Testis (tissue), 2 donors: ENCODE results near the gene PRKG2.

ENCODE experiments used
- CTCF ChIP-seq, 3 experiments: fragments of 450-650 bp in 2 of 3; fragments of 200-600 bp in 1 of 3; sonication (generic) in 1 of 3; IDR thresholded peaks; one replicate each; pipeline ENCODE4 v1.5.1; 2016 to 2019; ENCODE audit warnings: antibody characterized with exemption in 3 of 3, mild to moderate bottlenecking in 2 of 3, moderate library complexity in 1 of 3
- POLR2A ChIP-seq: fragments of 450-650 bp; IDR thresholded peaks from one replicate; pipeline ENCODE4 v1.6.1; 2017; ENCODE audit warnings: antibody characterized with exemption, mild to moderate bottlenecking, moderate library complexity

- TF ChIP-seq CTCF (IDR thresholded peaks at IDR 0.05) = no peak
- no peak for TF ChIP-seq POLR2A
Measured at GRCh38 chr4:81211956-81212355, 3.1 kb downstream of the PRKG2 start.
